Stimulated activated CD4-positive, alpha-beta T cell treated with anti-CD3 and anti-CD28 coated beads, Interleukin-2, amount 100 ng/mL, for 4 hours (primary cell): ENCODE results near the gene CABP7.

Experiments used
- DNase-seq: peaks from one replicate; pipeline ENCODE4 v3.0.0-alpha.2; 2020; ENCODE audit warnings: low read depth

Gene CABP7

GRCh38 chr22:29702000-29702930 lies 17.5 kb upstream of the CABP7 start:
- DNase-seq = no peak

- DNase-seq = no peak
These were observed 16.8 kb upstream of the CABP7 start for GRCh38 chr22:29702931-29703501.

- DNase-seq = no peak
These were observed 16.1 kb upstream of the CABP7 start for GRCh38 chr22:29703569-29704195.

GRCh38 chr22:29704528-29705285 lies 15.1 kb upstream of the CABP7 start:
- no peak for DNase-seq

- DNase-seq = no peak
These were observed 14.2 kb upstream of the CABP7 start for GRCh38 chr22:29705651-29706050.

GRCh38 chr22:29706486-29706885 lies 13.3 kb upstream of the CABP7 start:
- no peak for DNase-seq

- DNase-seq = no peak
These were observed 12.8 kb upstream of the CABP7 start for GRCh38 chr22:29707010-29707409.

GRCh38 chr22:29707471-29707870 lies 12.3 kb upstream of the CABP7 start:
- no peak for DNase-seq

- no peak for DNase-seq
These were observed 9.6 kb upstream of the CABP7 start for GRCh38 chr22:29710193-29710592.

GRCh38 chr22:29710922-29711593 lies 8.7 kb upstream of the CABP7 start:
- DNase-seq = no peak

GRCh38 chr22:29712119-29712518 lies 7.7 kb upstream of the CABP7 start:
- no peak for DNase-seq

GRCh38 chr22:29713156-29713727 lies 6.6 kb upstream of the CABP7 start:
- DNase-seq = no peak

- no peak for DNase-seq
These were observed 4.6 kb upstream of the CABP7 start for GRCh38 chr22:29715240-29715639.

GRCh38 chr22:29715705-29716104 lies 4.1 kb upstream of the CABP7 start:
- DNase-seq = no peak

- DNase-seq = no peak
These were observed 2.8 kb upstream of the CABP7 start for GRCh38 chr22:29716814-29717545.

- no peak for DNase-seq
These were observed 2.0 kb upstream of the CABP7 start for GRCh38 chr22:29717789-29718188.

GRCh38 chr22:29718949-29719898 lies 579 bp upstream of the CABP7 start:
- no peak for DNase-seq

- no peak for DNase-seq
These were observed 1.1 kb downstream of the CABP7 start for GRCh38 chr22:29720811-29721323.

GRCh38 chr22:29722151-29722550 lies 2.3 kb downstream of the CABP7 start:
- no peak for DNase-seq
